A549 (cell line): ENCODE results near the gene GLT1D1. TPM values are rescaled to one million over a fixed set of nuclear protein-coding genes. Genes with fewer than 3 reads are reported as not detected.

Experiments used
- ATAC-seq, 2 experiments: fragments of 200-7000 bp in 1 of 2; fragments of >200 bp in 1 of 2; cut with Nextera tagmentation in 1 of 2; cut with Tn5 transposase in 1 of 2; 3 replicates each; pipeline versions ENCODE4 v1.8.0 to v1.9.1; 2018 to 2020; ENCODE audit warnings: mild to moderate bottlenecking in 1 of 2, moderate library complexity in 1 of 2
- CTCF ChIA-PET: fragments of 300-600 bp; sonication (Branson Sonifier 250); formaldehyde crosslinking; extraction: SDS; loops from one replicate; lab custom pipeline; 2021; ENCODE audit warnings: antibody characterized with exemption, inconsistent platforms; lab: Yijun Ruan, JAX
- POLR2A ChIA-PET: fragments of 350-600 bp; formaldehyde crosslinking; extraction: SDS; loops from one replicate; lab custom pipeline; 2021; ENCODE audit warnings: antibody characterized with exemption, inconsistent platforms; lab: Yijun Ruan, JAX
- DNase-seq, 2 experiments: peaks; one replicate each; pipeline versions ENCODE4 v3.0.0 to v3.0.0-alpha.2; 2011 to 2016; ENCODE audit warnings: low read depth in 1 of 2, low spot score in 1 of 2
- FAIRE-seq: peaks from 2 replicates; lab custom pipeline; 2011; peaks lifted over from hg19 to GRCh38; lab: Jason Lieb, UNC
- H3K27ac ChIP-seq, 2 experiments: fragments of >200 bp; sonication (Bioruptor Twin); formaldehyde crosslinking; 3 replicates each; pipeline ENCODE4 v1.5.1; 2016 to 2017
- H3K4me1 ChIP-seq: fragments of >200 bp; sonication (Bioruptor Twin); formaldehyde crosslinking; 3 replicates; pipeline ENCODE4 v1.6.1; 2016
- H3K4me2 ChIP-seq: fragments of >200 bp; sonication (Bioruptor Twin); formaldehyde crosslinking; 3 replicates; pipeline ENCODE4 v1.6.1; 2016
- H3K4me3 ChIP-seq: fragments of >200 bp; sonication (Bioruptor Twin); formaldehyde crosslinking; 3 replicates; pipeline ENCODE4 v1.5.1; 2016
- H3K9me3 ChIP-seq: fragments of >200 bp; sonication (Bioruptor Twin); formaldehyde crosslinking; 3 replicates; pipeline ENCODE4 v1.6.1; 2016
- CEBPB ChIP-seq, 2 experiments: fragments of >200 bp in 1 of 2; sonication (Bioruptor Twin) in 1 of 2; formaldehyde crosslinking in 1 of 2; IDR thresholded peaks; 2 replicates each; pipeline ENCODE4 v1.6.1; 2012 to 2016
- E2F6 ChIP-seq: IDR thresholded peaks from 2 replicates; pipeline ENCODE4 v1.6.1; 2012; ENCODE audit warnings: low read depth, borderline replicate concordance
- EHMT2 ChIP-seq: fragments of 200-600 bp; sonication (generic); IDR thresholded peaks from 2 replicates; pipeline ENCODE4 v1.6.1; 2016; ENCODE audit warnings: antibody characterized with exemption, low read depth, mild to moderate bottlenecking, moderate library complexity
- EP300 ChIP-seq, 2 experiments: fragments of >200 bp; sonication (Bioruptor Twin); formaldehyde crosslinking; IDR thresholded peaks; 2 replicates in 1 of 2; 3 replicates in 1 of 2; pipeline ENCODE4 v1.6.1; 2016 to 2017
- ESRRA ChIP-seq: fragments of 150-350 bp; IDR thresholded peaks from 2 replicates; pipeline ENCODE4 v1.6.1; 2014; ENCODE audit warnings: mild to moderate bottlenecking, low read length, borderline replicate concordance
- FOSL2 ChIP-seq, 2 experiments: fragments of 450-650 bp in 1 of 2; fragments of >200 bp in 1 of 2; sonication (Bioruptor Twin) in 1 of 2; formaldehyde crosslinking; IDR thresholded peaks; 2 replicates each; pipeline versions ENCODE4 v1.5.0 to v1.6.1; 2016 to 2020; ENCODE audit warnings: mild to moderate bottlenecking in 1 of 2, moderate library complexity in 1 of 2
- GATA3 ChIP-seq: IDR thresholded peaks from 2 replicates; pipeline ENCODE4 v1.6.1; 2012; ENCODE audit warnings: borderline replicate concordance
- JUN ChIP-seq, 2 experiments: fragments of >200 bp; sonication (Bioruptor Twin); formaldehyde crosslinking; IDR thresholded peaks; 2 replicates in 1 of 2; 3 replicates in 1 of 2; pipeline ENCODE4 v1.6.1; 2016 to 2017
- JUNB ChIP-seq: fragments of >200 bp; sonication (Bioruptor Twin); formaldehyde crosslinking; IDR thresholded peaks from 2 replicates; pipeline ENCODE4 v1.6.1; 2016
- NFE2L2 ChIP-seq: fragments of 150-350 bp; conservative IDR thresholded peaks from 2 replicates; pipeline ENCODE4 v1.6.1; 2014; ENCODE audit warnings: low read length
- RARB ChIP-seq: fragments of 250-450 bp; sonication (Bioruptor Pico); IDR thresholded peaks from 2 replicates; pipeline ENCODE4 v1.8.0; 2021; ENCODE audit warnings: mild to moderate bottlenecking, moderate library complexity
- RCOR1 ChIP-seq: fragments of 150-350 bp; IDR thresholded peaks from 2 replicates; pipeline ENCODE4 v1.6.1; 2014; ENCODE audit warnings: antibody characterized with exemption, low read length, low read depth
- RNF2 ChIP-seq: fragments of 200-600 bp; sonication (generic); IDR thresholded peaks from 2 replicates; pipeline ENCODE4 v1.6.1; 2016; ENCODE audit warnings: low read depth, mild to moderate bottlenecking, antibody characterized with exemption, moderate library complexity, borderline replicate concordance
- TP53 ChIP-seq: fragments of 250-450 bp; sonication (Bioruptor Pico); IDR thresholded peaks from 2 replicates; pipeline ENCODE4 v1.5.0; 2021; ENCODE audit warnings: mild to moderate bottlenecking, moderate library complexity
- USF2 ChIP-seq: fragments of 450-650 bp; IDR thresholded peaks from 2 replicates; pipeline ENCODE4 v1.6.1; 2014; ENCODE audit warnings: antibody characterized with exemption
- ZC3H11A ChIP-seq: fragments of 450-650 bp; IDR thresholded peaks from 2 replicates; pipeline ENCODE4 v1.6.1; 2014; ENCODE audit warnings: antibody characterized with exemption, mild to moderate bottlenecking
- WGBS: methylation state at CpG from one replicate; pipeline ENCODE4 v1.1.6; 2017; ENCODE audit errors: missing lambda C conversion rate; 5-methylcytosine and 5-hydroxymethylcytosine counted together
- polyA plus RNA-seq, 4 experiments: library from polyadenylated mRNA; depleted of rRNA in 3 of 4; stranded (reverse); fragments of >200 nt; fragmentation: RNase III in 1 of 4; extraction: RNeasy Plus Mini Kit Qiagen cat#74134 plus additional on column Dnase treatment in 1 of 4; gene quantifications; 2 replicates in 3 of 4; 3 replicates in 1 of 4; pipeline ENCODE4 v1.2.3, GENCODE V29; 2011 to 2017
- TF ChIP-seq, protein P1 (sequence below): fragments of >200 bp; sonication (Bioruptor Twin); formaldehyde crosslinking; IDR thresholded peaks from 3 replicates; pipeline ENCODE4 v1.5.1; 2016

Gene GLT1D1
- polyA plus RNA-seq, 2 of the 4 experiments (the other 2 are of a cell fraction) = not detected

GRCh38 chr12:128864516-128865186 lies 11.4 kb downstream of the GLT1D1 start:
- no peak for DNase-seq
- ChIA-PET POLR2A (no interaction called here), CTCF (no interaction called here)
- H3K9me3 ChIP-seq = no peaks in the 10 kb centered on the region
- no peak for ATAC-seq
- no peaks in the 10 kb centered on the region for H3K4me1 ChIP-seq
- FAIRE-seq = no peak
- no peak overlapping the region for H3K27ac ChIP-seq
- TF ChIP-seq RCOR1 (no peak), USF2 (no peak), JUN (IDR thresholded peaks at IDR 0.05) (no peak), EHMT2 (no peak), ESRRA (no peak), JUNB (no peak), RARB (CRISPR knock-in tag) (no peak), ZC3H11A (no peak), FOSL2 (IDR thresholded peaks at IDR 0.05) (no peak), FOSL2 (CRISPR knock-in tag; IDR thresholded peaks at IDR 0.05) (no peak), CEBPB (IDR thresholded peaks at IDR 0.05) (no peak), E2F6 (no peak), TP53 (CRISPR knock-in tag) (no peak), RNF2 (no peak), EP300 (IDR thresholded peaks at IDR 0.05) (no peak), NFE2L2 (no peak)
- TF ChIP-seq, protein P1, sequence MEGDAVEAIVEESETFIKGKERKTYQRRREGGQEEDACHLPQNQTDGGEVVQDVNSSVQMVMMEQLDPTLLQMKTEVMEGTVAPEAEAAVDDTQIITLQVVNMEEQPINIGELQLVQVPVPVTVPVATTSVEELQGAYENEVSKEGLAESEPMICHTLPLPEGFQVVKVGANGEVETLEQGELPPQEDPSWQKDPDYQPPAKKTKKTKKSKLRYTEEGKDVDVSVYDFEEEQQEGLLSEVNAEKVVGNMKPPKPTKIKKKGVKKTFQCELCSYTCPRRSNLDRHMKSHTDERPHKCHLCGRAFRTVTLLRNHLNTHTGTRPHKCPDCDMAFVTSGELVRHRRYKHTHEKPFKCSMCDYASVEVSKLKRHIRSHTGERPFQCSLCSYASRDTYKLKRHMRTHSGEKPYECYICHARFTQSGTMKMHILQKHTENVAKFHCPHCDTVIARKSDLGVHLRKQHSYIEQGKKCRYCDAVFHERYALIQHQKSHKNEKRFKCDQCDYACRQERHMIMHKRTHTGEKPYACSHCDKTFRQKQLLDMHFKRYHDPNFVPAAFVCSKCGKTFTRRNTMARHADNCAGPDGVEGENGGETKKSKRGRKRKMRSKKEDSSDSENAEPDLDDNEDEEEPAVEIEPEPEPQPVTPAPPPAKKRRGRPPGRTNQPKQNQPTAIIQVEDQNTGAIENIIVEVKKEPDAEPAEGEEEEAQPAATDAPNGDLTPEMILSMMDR = no peak
- WGBS = 60% methylated on average over 9 of the region's 9 CpGs
- H3K4me2 ChIP-seq = no peak overlapping the region
- H3K4me3 ChIP-seq = no peak overlapping the region

GRCh38 chr12:128867466-128867865 lies 14.2 kb downstream of the GLT1D1 start:
- Histone ChIP-seq H3K4me2 (no peak overlapping the region), H3K4me3 (no peak overlapping the region), H3K9me3 (no peaks in the 10 kb centered on the region), H3K27ac (no peak overlapping the region), H3K4me1 (no peaks in the 10 kb centered on the region)
- POLR2A ChIA-PET = no interaction called here
- FAIRE-seq (no peak), DNase-seq (no peak), ATAC-seq (no peak)
- WGBS = 44% methylated on average over 13 of the region's 13 CpGs
- CTCF ChIA-PET = no interaction called here
- TF ChIP-seq, protein P1 = no peak
- no peak for TF ChIP-seq GATA3
- TF ChIP-seq JUN (IDR thresholded peaks at IDR 0.05) = no peak

- 8% methylated on average over 2 of the region's 2 CpGs for WGBS
- no peak overlapping the region for H3K4me3 ChIP-seq
- no peak for ATAC-seq
- CTCF ChIA-PET = no interaction called here
- peaks cover 1% of the 10 kb centered on the region; the same call in 1 of the 3 replicates for H3K9me3 ChIP-seq
- H3K4me1 ChIP-seq = no peaks in the 10 kb centered on the region
- H3K4me2 ChIP-seq = no peak overlapping the region
- POLR2A ChIA-PET = no interaction called here
- no peak for TF ChIP-seq ZC3H11A
- no peak for FAIRE-seq
- no peak overlapping the region for H3K27ac ChIP-seq
- DNase-seq = no peak
These were observed 18.2 kb downstream of the GLT1D1 start for GRCh38 chr12:128871516-128871892.
